Inflammatory macrophage (primary cell): Measurements from ENCODE around the gene RRP9.

Experiments
- DNase-seq, 2 donors: peaks; one replicate each; pipeline ENCODE4 v3.0.0-alpha.2; 2020 to 2022

The RRP9 gene

GRCh38 chr3:51955893-51956770 lies 14.4 kb upstream of the RRP9 start:
- peak in 1 of 2 donors; percentile 21 for DNase-seq

- DNase-seq: no peak
These were observed 13.6 kb upstream of the RRP9 start, which contains the start of gene GPR62 for GRCh38 chr3:51955175-51955892. Gene GPR62 (plus strand): TSS chr3:51955381. CDS start chr3:51955653, 272 bp downstream.

- no peak for DNase-seq
These were observed 13.0 kb upstream of the RRP9 start for GRCh38 chr3:51954713-51955112.

GRCh38 chr3:51954105-51954504 lies 12.4 kb upstream of the RRP9 start:
- peak; percentile 54 to 59 for DNase-seq

GRCh38 chr3:51953445-51953844 lies 11.7 kb upstream of the RRP9 start:
- DNase-seq: peak; percentile 78 to 79

- DNase-seq: no peak
These were observed 9.2 kb upstream of the RRP9 start for GRCh38 chr3:51950899-51951298.

GRCh38 chr3:51949121-51949520 lies 7.4 kb upstream of the RRP9 start:
- DNase-seq: no peak

GRCh38 chr3:51948016-51948580 lies 6.4 kb upstream of the RRP9 start:
- no peak for DNase-seq

- DNase-seq: no peak
These were observed 5.7 kb upstream of the RRP9 start for GRCh38 chr3:51947215-51947900.

GRCh38 chr3:51946796-51947195 lies 5.1 kb upstream of the RRP9 start:
- no peak for DNase-seq

- no peak for DNase-seq
These were observed 4.4 kb upstream of the RRP9 start for GRCh38 chr3:51945926-51946705.

GRCh38 chr3:51945031-51945840 lies 3.5 kb upstream of the RRP9 start:
- DNase-seq: no peak

- DNase-seq: no peak
These were observed 2.8 kb upstream of the RRP9 start for GRCh38 chr3:51944451-51945021.

- no peak for DNase-seq
These were observed 2.0 kb upstream of the RRP9 start for GRCh38 chr3:51943451-51944391.

- DNase-seq: peak; percentile 35 to 51
These were observed 1.1 kb upstream of the RRP9 start for GRCh38 chr3:51942603-51943450.

GRCh38 chr3:51941463-51941797 lies 274 bp downstream of the RRP9 start:
- no peak for DNase-seq

- DNase-seq: no peak
These were observed 849 bp downstream of the RRP9 start for GRCh38 chr3:51940648-51941462.
